ENCODE measurements around the gene ARL8B.

DNA sequence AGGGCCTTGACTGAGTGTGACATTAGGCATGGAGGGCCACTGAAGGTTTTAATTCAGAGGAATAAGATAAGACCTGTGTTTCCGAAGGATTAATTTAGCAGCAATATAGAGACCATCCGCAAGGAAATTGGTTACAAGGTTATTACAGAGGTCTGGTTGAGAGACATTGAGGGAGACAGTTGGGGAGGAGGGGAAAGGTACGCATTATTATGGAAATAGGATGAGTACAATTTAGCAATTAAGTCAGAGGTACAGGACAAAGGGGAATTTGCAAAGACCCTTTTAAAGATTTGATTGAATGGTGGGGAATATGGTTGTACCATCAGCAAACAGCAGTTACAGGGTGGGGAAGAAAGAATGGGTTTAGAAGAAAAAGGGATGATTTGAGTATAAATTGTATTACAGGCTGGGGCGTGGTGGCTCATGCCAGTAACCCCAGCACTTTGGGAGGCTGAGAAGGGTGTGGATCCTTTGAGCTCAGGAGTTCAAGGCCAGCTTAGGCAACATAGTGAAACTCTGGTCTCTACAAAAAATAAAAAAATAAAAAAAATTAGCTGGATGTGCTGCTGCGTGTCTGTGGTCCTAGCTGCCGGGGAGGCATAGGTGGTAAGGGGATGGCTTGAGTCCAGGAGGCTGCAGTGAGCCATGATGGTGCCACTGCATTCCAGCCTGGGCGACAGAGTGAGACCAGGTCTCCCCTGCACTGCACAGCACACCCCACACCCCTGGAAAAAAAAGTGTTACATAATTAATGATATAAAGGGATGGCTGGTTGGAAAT lies 11.3 kb downstream of the ARL8B start:
- TF ChIP-seq, protein P1, sequence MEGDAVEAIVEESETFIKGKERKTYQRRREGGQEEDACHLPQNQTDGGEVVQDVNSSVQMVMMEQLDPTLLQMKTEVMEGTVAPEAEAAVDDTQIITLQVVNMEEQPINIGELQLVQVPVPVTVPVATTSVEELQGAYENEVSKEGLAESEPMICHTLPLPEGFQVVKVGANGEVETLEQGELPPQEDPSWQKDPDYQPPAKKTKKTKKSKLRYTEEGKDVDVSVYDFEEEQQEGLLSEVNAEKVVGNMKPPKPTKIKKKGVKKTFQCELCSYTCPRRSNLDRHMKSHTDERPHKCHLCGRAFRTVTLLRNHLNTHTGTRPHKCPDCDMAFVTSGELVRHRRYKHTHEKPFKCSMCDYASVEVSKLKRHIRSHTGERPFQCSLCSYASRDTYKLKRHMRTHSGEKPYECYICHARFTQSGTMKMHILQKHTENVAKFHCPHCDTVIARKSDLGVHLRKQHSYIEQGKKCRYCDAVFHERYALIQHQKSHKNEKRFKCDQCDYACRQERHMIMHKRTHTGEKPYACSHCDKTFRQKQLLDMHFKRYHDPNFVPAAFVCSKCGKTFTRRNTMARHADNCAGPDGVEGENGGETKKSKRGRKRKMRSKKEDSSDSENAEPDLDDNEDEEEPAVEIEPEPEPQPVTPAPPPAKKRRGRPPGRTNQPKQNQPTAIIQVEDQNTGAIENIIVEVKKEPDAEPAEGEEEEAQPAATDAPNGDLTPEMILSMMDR (IDR thresholded peaks at IDR 0.05): no peak
- TF ChIP-seq POLR2A (IDR thresholded peaks at IDR 0.05) (no peak), EP300 (IDR thresholded peaks at IDR 0.05) (no peak), POLR2AphosphoS5 (IDR thresholded peaks at IDR 0.05) (no peak)

All from upper lobe of left lung (tissue), 4 donors.